Natural killer cell treated with Interleukin-12 subunit alpha and Interleukin-12 subunit beta and Interleukin-15 and Interleukin-18, amount 100 ng/mL, for 72 hours (primary cell): ENCODE results near the gene SLC25A39. TPM values are rescaled to one million over a fixed set of nuclear protein-coding genes. Genes with fewer than 3 reads are reported as not detected.
"Not testable (repeated sequence)": the region's sequence is repeated elsewhere in the genome, so short reads cannot be mapped to it uniquely, and the experiment has no call there.

Source experiments
- ATAC-seq, 2 donors: fragments of 150-1000 bp; cut with Tn5 transposase in 1 of 2; sonication (Bioruptor Pico), chemical (Tn5 transposase) in 1 of 2; 2 replicates each; pipeline ENCODE4 v1.10.0; 2021
- DNase-seq: peaks from one replicate; pipeline ENCODE4 v3.0.0; 2022; ENCODE audit warnings: low spot score
- H3K27ac Mint-ChIP-seq, 2 donors: 1 replicate in 1 of 2; 2 replicates in 1 of 2; pipeline ENCODE4 v1.8.0; 2022; ENCODE audit warnings: mixed read lengths in 2 of 2, mild to moderate bottlenecking in 1 of 2, moderate library complexity in 1 of 2
- H3K27me3 Mint-ChIP-seq, 2 donors: 1 replicate in 1 of 2; 2 replicates in 1 of 2; pipeline ENCODE4 v1.8.0; 2022; ENCODE audit warnings: mixed read lengths in 2 of 2
- H3K36me3 Mint-ChIP-seq: one replicate; pipeline ENCODE4 v1.8.0; 2022; ENCODE audit warnings: mixed read lengths
- H3K4me1 Mint-ChIP-seq, 2 donors: 1 replicate in 1 of 2; 2 replicates in 1 of 2; pipeline ENCODE4 v1.8.0; 2022; ENCODE audit warnings: low read depth in 2 of 2, mixed read lengths in 2 of 2, mild to moderate bottlenecking in 1 of 2
- H3K4me3 Mint-ChIP-seq: one replicate; pipeline ENCODE4 v1.8.0; 2022; ENCODE audit warnings: mixed read lengths
- H3K9me3 Mint-ChIP-seq: 2 replicates; pipeline ENCODE4 v1.8.0; 2022; ENCODE audit warnings: mixed read lengths
- total RNA-seq, 2 donors: library from RNA; stranded (reverse); gene quantifications; one replicate each; pipeline ENCODE4 v1.2.3, GENCODE V29; 2022

Gene SLC25A39, protein sequence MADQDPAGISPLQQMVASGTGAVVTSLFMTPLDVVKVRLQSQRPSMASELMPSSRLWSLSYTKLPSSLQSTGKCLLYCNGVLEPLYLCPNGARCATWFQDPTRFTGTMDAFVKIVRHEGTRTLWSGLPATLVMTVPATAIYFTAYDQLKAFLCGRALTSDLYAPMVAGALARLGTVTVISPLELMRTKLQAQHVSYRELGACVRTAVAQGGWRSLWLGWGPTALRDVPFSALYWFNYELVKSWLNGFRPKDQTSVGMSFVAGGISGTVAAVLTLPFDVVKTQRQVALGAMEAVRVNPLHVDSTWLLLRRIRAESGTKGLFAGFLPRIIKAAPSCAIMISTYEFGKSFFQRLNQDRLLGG
- total RNA-seq, result 100 to 1,000 TPM; 121 to 192 TPM

DNA sequence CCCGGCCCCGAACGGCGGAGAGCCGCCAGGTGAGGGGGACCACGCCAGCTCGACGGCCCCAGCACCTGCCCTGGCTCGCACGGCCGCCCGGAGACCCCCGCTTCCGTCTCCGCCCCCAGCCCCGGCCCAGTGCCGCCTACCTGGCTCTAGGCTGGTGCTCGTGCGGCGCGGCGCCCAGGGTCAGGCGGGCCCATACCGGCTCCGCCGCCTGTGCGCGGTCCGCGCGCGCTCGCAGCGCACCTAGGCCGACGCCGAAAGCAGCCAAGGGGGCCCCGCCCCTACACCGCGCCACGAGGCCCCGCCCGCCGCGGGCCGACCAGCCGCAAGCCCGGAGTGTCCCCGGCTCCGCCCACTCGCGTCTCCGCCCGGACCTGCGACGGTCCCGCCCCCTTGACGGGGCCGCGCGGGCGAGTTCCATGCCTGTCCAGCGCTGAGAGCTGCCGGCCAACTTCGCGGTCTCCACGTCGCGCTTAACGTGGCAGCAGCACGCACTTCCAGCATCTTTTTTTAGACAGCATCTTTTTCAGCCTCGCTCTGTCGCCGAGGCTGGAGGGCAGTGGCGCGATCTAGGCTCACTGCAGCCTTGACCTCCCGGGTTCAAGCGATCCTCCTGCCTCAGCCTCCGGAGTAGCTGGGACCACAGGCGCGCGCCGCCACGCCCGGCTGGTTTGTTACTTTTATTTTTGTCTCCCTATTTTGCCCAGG lies at the start of gene SLC25A39:
TSS of gene SLC25A39 (minus strand) at position 253 of the 705 bp plus-strand sequence. CDS start 1,261 bp downstream, outside the sequence.
- no peaks in the 10 kb centered on the region for H3K36me3 Mint-ChIP-seq
- ATAC-seq (peak; percentile 92), DNase-seq (peak; percentile 97)
- H3K27me3 Mint-ChIP-seq, result no peaks in the 10 kb centered on the region
- no peaks in the 10 kb centered on the region for H3K9me3 Mint-ChIP-seq
- peak within 1 kb of the TSS; percentile 89 to 96 for H3K27ac Mint-ChIP-seq
- H3K4me3 Mint-ChIP-seq, result peak within 1 kb of the TSS; percentile 90
- H3K4me1 Mint-ChIP-seq, result peaks cover 6 to 16% of the 10 kb centered on the region in 2 donors

DNA sequence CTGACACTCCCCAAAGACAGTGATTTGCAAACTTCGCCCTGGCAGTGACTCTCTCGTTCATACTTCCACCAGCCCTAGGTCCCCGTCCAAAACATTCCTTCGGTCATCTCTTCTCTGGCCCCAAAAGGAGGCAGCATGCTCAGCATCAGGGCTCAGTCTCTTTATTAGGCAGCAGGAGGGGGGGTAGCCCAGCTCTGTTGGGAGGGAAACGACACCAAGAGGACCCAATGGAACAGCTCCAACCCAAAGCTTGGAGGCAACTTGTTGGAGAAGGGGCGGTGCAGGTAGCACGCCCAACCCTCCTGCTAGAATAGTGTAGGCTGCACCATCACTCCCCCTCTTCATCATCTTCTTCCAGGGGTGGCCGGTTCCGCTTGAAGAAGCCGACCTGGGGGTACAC lies 47.4 kb upstream of the SLC25A39 start:
- no peaks in the 10 kb centered on the region for H3K9me3 Mint-ChIP-seq
- H3K27ac Mint-ChIP-seq, result no peak overlapping the region
- H3K4me3 Mint-ChIP-seq, result no peak overlapping the region
- no peak for DNase-seq
- H3K4me1 Mint-ChIP-seq, result peaks cover 0 to 2% of the 10 kb centered on the region in 2 donors
- no peak for ATAC-seq
- no peaks in the 10 kb centered on the region for H3K36me3 Mint-ChIP-seq
- H3K27me3 Mint-ChIP-seq, result peaks cover 6 to 11% of the 10 kb centered on the region in 2 donors

DNA sequence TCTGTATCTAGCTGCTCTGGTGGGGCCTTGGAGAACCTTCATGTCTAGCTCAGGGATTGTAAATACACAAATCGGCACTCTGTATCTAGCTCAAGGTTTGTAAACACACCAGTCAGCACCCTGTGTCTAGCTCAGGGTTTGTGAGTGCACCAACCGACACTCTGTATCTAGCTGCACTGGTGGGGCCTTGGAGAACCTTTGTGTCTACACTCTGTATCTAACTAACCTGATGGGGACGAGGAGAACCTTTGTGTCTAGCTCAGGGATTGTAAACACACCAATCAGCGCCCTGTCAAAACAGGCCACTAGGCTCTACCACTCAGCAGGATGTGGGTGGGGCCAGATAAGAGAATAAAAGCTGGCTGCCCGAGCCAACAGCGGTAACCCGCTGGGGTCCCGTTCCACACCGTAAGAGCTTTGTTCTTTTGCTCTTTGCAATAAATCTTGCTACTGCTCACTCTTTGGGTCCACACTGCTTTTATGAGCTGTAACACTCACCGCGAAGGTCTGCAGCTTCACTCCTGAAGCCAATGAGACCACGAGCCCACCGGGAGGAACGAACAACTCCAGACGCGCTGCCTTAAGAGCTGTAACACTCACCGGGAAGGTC lies 44.9 kb upstream of the SLC25A39 start:
- DNase-seq, H3K9me3 Mint-ChIP-seq, H3K36me3 Mint-ChIP-seq, ATAC-seq, H3K27ac Mint-ChIP-seq, H3K4me1 Mint-ChIP-seq: not testable (repeated sequence)
- peak overlapping the region; percentile 78 for H3K4me3 Mint-ChIP-seq
- peaks cover 24 to 25% of the 10 kb centered on the region in 2 donors for H3K27me3 Mint-ChIP-seq

DNA sequence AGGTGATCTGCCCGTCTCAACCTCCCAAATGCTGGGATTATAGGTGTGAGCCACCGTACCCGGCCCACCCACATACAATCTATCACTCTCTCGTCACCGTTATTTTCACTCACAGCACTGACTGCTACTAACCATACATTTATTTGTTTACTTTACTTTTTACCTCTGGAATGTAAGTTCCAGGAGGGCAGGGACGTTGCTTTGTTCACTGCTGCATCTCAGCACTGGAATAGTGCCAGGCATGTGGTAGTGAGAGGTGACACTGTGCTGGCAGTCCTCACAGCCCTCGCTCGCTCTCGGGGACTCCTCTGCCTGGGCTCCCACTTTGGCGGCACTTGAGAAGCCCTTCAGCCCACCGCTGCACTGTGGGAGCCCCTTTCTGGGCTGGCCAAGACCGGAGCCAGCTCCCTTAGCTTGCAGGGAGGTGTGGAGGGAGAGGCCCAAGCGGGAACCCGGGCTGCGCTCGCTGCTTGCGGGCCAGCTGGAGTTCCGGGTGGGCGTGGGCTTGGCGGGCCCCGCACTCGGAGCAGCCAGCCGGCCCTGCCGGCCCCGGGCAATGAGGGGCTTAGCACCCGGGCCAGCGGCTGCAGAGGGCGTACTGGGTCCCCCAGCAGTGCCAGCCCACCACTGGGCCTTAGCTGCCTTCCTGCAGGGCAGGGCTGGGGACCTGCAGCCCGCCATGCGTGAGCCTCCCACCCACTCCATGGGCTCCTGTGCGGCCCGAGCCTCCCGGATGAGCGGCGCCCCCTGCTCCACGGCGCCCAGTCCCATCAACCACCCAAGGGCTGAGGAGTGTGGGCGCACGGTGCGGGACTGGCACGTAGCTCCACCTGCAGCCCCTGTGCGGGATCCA lies 44.0 kb upstream of the SLC25A39 start:
- H3K36me3 Mint-ChIP-seq, DNase-seq, H3K27ac Mint-ChIP-seq, H3K4me1 Mint-ChIP-seq, ATAC-seq, H3K4me3 Mint-ChIP-seq, H3K9me3 Mint-ChIP-seq: not testable (repeated sequence)
- H3K27me3 Mint-ChIP-seq, result peaks cover 24 to 25% of the 10 kb centered on the region in 2 donors

DNA sequence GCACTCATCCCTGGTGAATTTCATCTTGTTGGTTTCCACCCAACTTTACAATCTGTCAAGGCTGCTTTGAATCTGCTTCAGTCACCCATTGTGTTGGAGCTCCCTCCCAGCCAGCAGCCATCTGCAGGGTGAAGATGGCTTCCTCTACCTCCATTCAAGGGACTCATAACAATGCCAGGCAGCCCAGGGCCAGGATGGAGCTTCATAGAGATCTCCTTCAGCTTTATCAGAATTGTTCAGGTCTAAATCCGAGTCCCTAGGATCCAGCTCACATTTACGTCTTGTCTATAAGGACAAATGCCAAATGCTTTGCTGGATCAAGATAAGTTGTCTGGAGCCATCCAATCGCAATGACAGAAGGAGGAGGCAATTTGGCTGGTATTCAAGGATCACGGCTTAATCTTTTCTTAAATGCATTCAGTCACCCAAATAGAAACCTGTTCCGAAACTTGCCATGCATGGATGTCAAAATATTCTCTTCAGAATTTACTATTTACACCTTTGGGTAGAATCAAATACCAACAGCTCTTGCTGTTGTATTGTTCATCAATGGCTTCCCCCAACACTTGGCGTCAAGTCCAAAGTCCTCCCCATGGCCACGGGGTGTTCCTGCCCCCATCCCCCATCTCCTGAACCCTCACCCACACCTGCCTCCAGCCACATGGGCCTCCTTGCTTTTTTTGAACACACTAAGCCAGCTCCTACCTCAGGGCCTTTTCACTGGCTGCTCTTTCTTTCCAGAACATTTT lies 42.8 kb upstream of the SLC25A39 start:
- Mint-ChIP-seq H3K27me3 (peaks cover 24 to 25% of the 10 kb centered on the region in 2 donors), H3K36me3 (no peaks in the 10 kb centered on the region), H3K9me3 (no peaks in the 10 kb centered on the region), H3K4me3 (no peak overlapping the region), H3K27ac (no peak overlapping the region), H3K4me1 (peaks cover 0 to 2% of the 10 kb centered on the region in 2 donors)
- peak; percentile 20 for DNase-seq
- ATAC-seq, result no peak

DNA sequence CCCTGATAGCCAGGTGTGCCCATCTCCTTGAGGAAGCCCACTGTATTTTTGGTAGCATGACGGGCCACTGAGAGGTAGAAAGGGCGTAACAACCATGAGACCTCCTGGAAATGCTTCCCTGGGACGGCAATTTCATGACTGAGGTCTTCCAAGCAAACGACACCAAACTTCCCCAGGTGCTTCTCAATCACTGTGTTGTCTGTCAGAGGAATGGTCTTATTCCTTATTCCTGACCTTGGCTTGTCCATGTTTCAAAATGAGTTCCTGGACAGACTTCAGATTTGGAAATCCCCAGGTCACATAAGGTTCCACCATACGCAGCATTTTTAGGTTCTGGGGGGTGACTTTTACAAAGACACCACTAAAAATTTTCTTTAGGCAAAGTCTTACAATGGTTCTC lies 40.4 kb upstream of the SLC25A39 start:
- H3K4me1 Mint-ChIP-seq, H3K9me3 Mint-ChIP-seq, ATAC-seq, H3K36me3 Mint-ChIP-seq, H3K27ac Mint-ChIP-seq: not testable (repeated sequence)
- Mint-ChIP-seq H3K4me3 (peak overlapping the region; percentile 31), H3K27me3 (peaks cover 29 to 36% of the 10 kb centered on the region in 2 donors)
- DNase-seq, result peak; percentile 8

DNA sequence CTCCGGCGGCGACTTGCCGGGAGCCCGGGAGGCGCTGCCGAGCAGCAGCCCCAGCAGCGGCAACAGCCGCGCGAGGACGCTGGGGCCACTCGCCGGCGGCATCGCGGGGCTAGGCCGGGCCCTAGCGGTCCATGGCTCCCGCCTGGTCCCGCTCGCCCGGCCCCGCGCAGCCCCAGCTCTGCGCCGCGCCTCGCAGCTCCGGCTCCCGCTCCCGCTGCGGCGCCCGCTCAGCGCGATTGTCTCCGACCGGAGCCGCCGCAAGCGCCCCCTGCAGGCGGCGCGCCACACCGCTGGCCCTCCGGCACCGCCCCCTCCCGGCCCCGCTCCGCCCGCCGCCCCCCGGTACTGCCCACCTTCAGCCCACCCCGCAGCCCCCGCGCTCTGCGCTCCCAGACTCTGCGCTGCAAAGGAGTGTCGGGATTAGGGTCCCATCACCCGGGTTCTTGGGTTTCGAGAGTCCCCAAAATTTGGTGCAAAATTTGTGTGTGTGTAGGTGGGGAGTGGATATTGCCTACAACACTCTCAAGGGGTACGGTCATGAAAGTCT lies 39.1 kb upstream of the SLC25A39 start, which contains the start of gene FAM171A2:
TSS of gene FAM171A2 (minus strand) at position 241 of the 547 bp plus-strand sequence. CDS start at position 102, 139 bp downstream.
- Mint-ChIP-seq H3K36me3 (no peaks in the 10 kb centered on the region), H3K4me3 (peak within 1 kb of the TSS; percentile 54)

DNA sequence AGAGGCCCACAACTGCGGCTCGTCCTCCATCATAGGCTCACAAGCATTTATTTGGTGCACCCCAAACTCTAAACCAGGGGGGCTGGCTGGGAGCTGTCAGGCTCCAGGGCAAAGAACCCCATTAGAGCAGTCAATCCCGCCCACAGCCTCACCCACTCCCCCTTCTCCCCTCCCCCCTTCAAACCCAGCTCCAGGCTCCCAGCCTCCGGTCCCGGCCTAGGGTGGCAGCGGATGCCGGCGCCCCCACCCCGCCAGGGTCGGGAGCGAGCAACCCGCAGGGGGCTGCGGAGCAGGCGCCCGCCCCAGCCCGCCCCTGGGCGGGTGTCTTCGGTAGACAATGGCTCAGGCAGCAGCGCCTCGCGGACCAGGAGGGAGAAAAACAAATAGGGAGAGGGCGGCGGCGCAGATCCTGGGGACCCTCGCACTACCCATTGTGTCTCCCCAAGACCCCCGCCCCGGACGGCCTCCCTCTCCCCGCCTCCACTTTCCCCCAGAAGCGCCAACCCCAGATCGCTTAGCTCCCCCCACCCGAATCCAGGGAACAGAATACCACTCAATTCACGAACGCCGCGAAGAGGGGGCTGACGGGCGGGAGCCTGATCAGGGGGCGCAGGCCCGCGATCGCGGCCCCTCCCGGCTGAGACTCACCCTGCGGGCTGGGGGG lies 38.5 kb upstream of the SLC25A39 start:
- H3K36me3 Mint-ChIP-seq, result no peaks in the 10 kb centered on the region
- peak; percentile 12 to 46 for ATAC-seq
- H3K27me3 Mint-ChIP-seq, result peaks cover 27 to 36% of the 10 kb centered on the region in 2 donors
- peak overlapping the region; percentile 53 for H3K4me3 Mint-ChIP-seq
- DNase-seq, result peak; percentile 59
- H3K9me3 Mint-ChIP-seq, result no peaks in the 10 kb centered on the region
- H3K4me1 Mint-ChIP-seq, result no peaks in the 10 kb centered on the region
- no peak overlapping the region for H3K27ac Mint-ChIP-seq

More for the DNA sequence above, 39.1 kb upstream of the SLC25A39 start, which contains the start of gene FAM171A2:
- Mint-ChIP-seq H3K9me3 (no peaks in the 10 kb centered on the region), H3K27me3 (peaks cover 27 to 36% of the 10 kb centered on the region in 2 donors), H3K4me1 (no peaks in the 10 kb centered on the region), H3K27ac (no peak within 1 kb of the TSS)
- ATAC-seq, result peak; percentile 90 to 93
- DNase-seq, result peak; percentile 70

DNA sequence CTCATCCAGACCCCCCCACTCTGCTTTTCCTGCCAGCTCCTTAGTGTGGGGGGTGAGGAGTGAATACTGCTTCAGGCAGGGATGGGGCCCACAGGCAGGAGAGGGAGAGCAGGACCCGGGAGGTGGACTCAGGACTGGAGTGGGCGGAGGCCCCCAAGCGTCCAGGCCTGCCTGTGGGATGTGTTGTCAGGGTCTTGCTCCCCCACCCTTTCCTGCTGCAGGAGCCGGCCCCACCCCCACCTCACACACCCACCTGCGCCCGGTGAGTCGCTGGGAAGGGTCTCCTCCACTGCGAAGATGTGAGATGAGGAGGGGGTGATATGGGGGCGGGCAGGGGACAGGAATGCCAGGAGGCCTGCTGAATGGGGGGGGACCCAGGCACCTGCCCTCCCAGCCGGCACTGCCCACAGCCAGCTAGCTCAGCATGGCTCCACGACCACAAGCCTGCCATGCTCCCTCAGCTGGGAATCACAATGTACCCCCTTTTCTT lies 37.9 kb upstream of the SLC25A39 start:
- DNase-seq, result peak; percentile 55
- no peak for ATAC-seq
- H3K27ac Mint-ChIP-seq, result no peak overlapping the region

DNA sequence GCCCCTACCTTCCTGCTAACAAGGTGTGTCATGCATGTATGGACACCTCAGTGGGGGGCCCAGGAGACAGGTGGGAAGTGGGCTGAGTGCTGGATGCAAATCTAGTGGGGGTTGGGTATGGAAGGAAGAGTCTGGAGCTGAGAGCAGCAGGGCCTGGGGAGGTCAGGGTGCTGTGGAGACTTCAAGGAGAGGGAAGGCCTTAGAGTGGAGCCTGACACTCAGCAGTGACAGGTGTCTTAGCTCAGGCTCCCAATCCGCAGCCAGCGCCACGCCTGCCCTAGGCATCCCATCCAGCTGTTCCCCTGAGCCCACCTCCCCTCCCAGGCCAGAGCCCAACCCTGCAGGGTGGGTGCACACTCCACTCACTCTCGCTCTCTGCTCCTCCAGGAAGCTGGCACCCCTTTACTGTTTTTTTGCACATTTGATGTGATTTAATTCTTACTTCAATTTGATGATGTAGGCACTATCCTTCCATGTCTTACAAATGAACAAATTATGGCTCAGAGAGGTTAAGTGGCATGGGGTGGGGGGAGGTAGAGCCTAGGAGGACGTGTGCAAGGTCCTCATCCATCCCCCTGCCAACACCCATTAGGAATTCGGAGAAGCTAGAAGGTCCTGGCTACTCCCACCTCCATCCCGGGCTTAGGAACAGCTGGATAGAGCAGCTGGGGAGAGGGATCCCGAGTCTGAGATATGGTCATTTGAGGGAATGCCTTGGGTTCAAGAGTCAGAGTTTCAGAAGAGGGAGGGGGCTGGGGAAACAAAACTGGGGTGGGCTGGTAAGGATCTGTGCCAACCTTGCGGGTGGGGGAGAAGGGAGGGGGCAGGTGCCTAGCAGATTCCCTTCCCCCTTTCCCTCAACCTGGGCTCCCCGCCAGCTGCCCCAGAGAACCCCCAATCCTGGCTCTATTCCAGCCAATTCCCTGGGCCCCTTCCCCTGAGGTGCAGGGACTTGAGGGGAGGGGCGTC lies 37.0 kb upstream of the SLC25A39 start:
- H3K9me3 Mint-ChIP-seq, result no peaks in the 10 kb centered on the region
- H3K4me3 Mint-ChIP-seq, result no peak overlapping the region
- H3K4me1 Mint-ChIP-seq, result no peaks in the 10 kb centered on the region
- DNase-seq, result peak; percentile 38
- H3K36me3 Mint-ChIP-seq, result no peaks in the 10 kb centered on the region
- no peak for ATAC-seq
- H3K27ac Mint-ChIP-seq, result no peak overlapping the region
- H3K27me3 Mint-ChIP-seq, result peaks cover 18 to 26% of the 10 kb centered on the region in 2 donors

More for the DNA sequence above, 37.9 kb upstream of the SLC25A39 start:
- Mint-ChIP-seq H3K4me3 (peak overlapping the region; percentile 53), H3K4me1 (no peaks in the 10 kb centered on the region), H3K36me3 (no peaks in the 10 kb centered on the region), H3K27me3 (peaks cover 23 to 35% of the 10 kb centered on the region in 2 donors), H3K9me3 (no peaks in the 10 kb centered on the region)

DNA sequence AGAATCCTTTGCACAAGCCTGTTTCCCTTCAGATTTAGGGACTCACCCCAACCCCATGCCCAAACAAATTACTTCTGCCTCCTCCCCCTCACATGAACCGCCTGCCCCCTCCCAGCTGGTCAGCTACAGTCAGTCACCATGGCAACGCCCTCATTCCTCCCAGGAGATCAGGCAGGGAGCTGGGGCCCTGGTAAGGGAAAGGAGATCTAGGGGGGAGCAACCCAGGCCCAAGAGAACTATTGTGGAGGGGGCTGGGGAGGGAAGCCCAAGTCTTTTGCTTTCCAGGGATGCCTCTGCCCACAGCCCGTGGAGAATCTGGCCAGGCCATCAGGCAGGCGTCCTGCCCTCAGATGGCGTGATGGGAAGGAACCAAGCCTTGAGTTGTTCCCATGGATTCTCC lies 36.2 kb upstream of the SLC25A39 start:
- H3K4me3 Mint-ChIP-seq, result no peak overlapping the region
- H3K27ac Mint-ChIP-seq, result no peak overlapping the region
- no peaks in the 10 kb centered on the region for H3K36me3 Mint-ChIP-seq
- no peak for ATAC-seq
- no peaks in the 10 kb centered on the region for H3K4me1 Mint-ChIP-seq
- peaks cover 14 to 18% of the 10 kb centered on the region in 2 donors for H3K27me3 Mint-ChIP-seq
- peak; percentile 49 for DNase-seq
- no peaks in the 10 kb centered on the region for H3K9me3 Mint-ChIP-seq
